CD4-positive, alpha-beta T cell treated with Interferon alpha-2 for 1 hour (primary cell): Measurements from ENCODE around the gene TMEM60.
"Not testable (repeated sequence)": the region's sequence is repeated elsewhere in the genome, so short reads cannot be mapped to it uniquely, and the experiment has no call there.

Experiments used
- DNase-seq, 2 donors: peaks; one replicate each; pipeline ENCODE4 v3.0.0-alpha.2; 2020 to 2022

The TMEM60 gene

GRCh38 chr7:77798394-77799077, at the start of gene TMEM60, which contains the start of gene PHTF2:
TSS of gene TMEM60 (minus strand) at chr7:77798434. CDS start at chr7:77794373, 4,061 bp downstream.
TSS of gene PHTF2 (plus strand) at chr7:77798773.
- DNase-seq = peak; percentile 94 to 97

- no peak for DNase-seq
Observed at GRCh38 chr7:77846317-77847092, 48.3 kb upstream of the TMEM60 start.

- DNase-seq = no peak
Observed at GRCh38 chr7:77843194-77843593, 45.0 kb upstream of the TMEM60 start.

- DNase-seq = no peak
Observed at GRCh38 chr7:77839919-77840318, 41.7 kb upstream of the TMEM60 start.

GRCh38 chr7:77838929-77839491, 40.8 kb upstream of the TMEM60 start:
- no peak for DNase-seq

- DNase-seq = no peak
Observed at GRCh38 chr7:77837966-77838365, 39.7 kb upstream of the TMEM60 start.

- no peak for DNase-seq
Observed at GRCh38 chr7:77837275-77837674, 39.0 kb upstream of the TMEM60 start.

GRCh38 chr7:77836425-77836824, 38.2 kb upstream of the TMEM60 start:
- not testable (repeated sequence) for DNase-seq

- DNase-seq = no peak
Observed at GRCh38 chr7:77833136-77833535, 34.9 kb upstream of the TMEM60 start.

- no peak for DNase-seq
Observed at GRCh38 chr7:77831953-77832352, 33.7 kb upstream of the TMEM60 start.

GRCh38 chr7:77831481-77831880, 33.2 kb upstream of the TMEM60 start:
- peak in 1 of 2 donors; percentile 24 for DNase-seq

GRCh38 chr7:77830649-77831355, 32.6 kb upstream of the TMEM60 start:
- DNase-seq = no peak

GRCh38 chr7:77827999-77828398, 29.8 kb upstream of the TMEM60 start:
- no peak for DNase-seq

- no peak for DNase-seq
Observed at GRCh38 chr7:77826300-77826699, 28.1 kb upstream of the TMEM60 start.

GRCh38 chr7:77825131-77825530, 26.9 kb upstream of the TMEM60 start:
- no peak for DNase-seq

GRCh38 chr7:77824636-77825035, 26.4 kb upstream of the TMEM60 start:
- DNase-seq = no peak

- DNase-seq = no peak
Observed at GRCh38 chr7:77823787-77824186, 25.6 kb upstream of the TMEM60 start.

- no peak for DNase-seq
Observed at GRCh38 chr7:77822269-77822668, 24.0 kb upstream of the TMEM60 start.

GRCh38 chr7:77820967-77821366, 22.7 kb upstream of the TMEM60 start:
- no peak for DNase-seq

- DNase-seq = no peak
Observed at GRCh38 chr7:77819021-77819420, 20.8 kb upstream of the TMEM60 start.

- DNase-seq = no peak
Observed at GRCh38 chr7:77813180-77813579, 14.9 kb upstream of the TMEM60 start.

GRCh38 chr7:77812290-77812685, 14.1 kb upstream of the TMEM60 start:
- no peak for DNase-seq
